ENCODE data around the gene ATP8B3.
"Not testable (repeated sequence)": the region's sequence is repeated elsewhere in the genome, so short reads cannot be mapped to it uniquely, and the experiment has no call there.

The ATP8B3 gene

DNA sequence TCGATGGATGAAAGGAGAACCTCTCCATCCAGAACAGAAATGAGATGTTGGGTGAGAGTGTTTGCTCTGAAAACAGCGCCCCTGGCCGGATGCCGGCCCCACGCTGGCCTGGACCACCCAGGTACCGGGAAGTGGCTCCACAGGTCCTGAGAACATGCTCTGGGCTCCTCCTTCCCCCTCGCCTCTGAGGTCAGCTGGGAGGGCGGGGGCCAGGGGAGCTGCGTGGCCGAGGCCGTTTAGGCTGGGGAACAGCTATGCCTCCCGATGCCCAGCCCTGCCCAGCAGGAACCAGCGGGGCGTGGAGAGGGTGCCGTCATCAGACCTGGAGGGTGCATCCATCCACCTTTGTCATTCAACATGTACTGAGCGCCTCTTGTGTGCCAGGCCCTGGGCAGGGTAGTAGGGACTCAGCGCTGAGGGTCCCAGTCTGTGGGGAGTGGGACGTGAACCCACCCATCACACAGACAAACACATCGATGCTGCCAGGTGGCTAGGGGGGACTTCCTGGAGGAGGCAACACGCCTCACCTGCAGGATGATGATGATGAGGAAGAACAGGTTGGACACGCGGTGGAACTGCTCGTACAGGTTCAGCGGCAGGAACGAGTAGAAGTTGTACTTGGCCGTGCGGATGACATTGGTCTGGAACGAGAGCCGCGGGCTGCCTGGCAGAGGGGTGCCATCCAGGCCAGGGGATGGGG is 4.2 kb downstream of the ATP8B3 start:
- no peak for TF ChIP-seq CTCF (IDR thresholded peaks at IDR 0.05; ENCODE audit: low read depth, low read length)
- H3K4me3 ChIP-seq (ENCODE audit: low read depth, low read length) = no peak overlapping the region

DNA sequence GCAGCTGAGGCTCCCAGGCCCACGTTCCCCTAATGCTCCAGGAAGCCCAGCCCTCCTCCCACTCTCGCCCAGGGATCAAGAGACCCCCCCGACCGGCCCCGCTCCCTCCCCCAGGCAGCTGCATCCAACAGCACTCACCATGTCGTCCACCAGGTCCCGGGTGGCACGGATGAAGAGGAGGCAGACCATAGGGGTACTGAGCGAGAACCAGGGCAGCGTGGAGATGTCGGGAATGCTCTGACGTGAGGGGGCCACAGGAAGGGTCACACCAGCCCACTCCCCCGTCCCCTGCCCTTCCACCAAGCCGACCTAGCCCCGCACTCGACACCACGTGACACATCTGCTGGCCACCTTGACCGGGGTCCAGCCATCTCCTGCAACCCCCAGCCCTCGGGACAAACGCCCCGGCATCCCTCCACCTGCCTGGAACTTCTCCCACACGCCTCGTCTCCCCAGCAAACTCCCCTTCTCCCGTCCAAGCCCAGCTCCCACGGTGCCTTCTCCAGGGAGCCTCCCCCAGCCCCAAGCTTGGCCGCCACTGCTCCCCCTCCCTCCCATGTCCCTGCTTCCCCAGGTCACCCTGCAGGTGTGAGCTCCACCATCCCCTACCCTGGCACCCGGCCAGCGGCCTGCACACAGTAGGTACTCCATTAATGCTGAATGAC is 4.9 kb downstream of the ATP8B3 start:
- TF ChIP-seq CTCF (IDR thresholded peaks at IDR 0.05; ENCODE audit: low read depth, low read length) = no peak

GRCh38 chr19:1806184-1807029 is 5.7 kb downstream of the ATP8B3 start:
- H3K4me3 ChIP-seq (ENCODE audit: low read depth, low read length) = no peak overlapping the region
- no peak for TF ChIP-seq CTCF (IDR thresholded peaks at IDR 0.05; ENCODE audit: low read depth, low read length)

More for the DNA sequence above, 4.9 kb downstream of the ATP8B3 start:
- H3K4me3 ChIP-seq (ENCODE audit: low read depth, low read length) = no peak overlapping the region

GRCh38 chr19:1805401-1806183 is 6.5 kb downstream of the ATP8B3 start:
- no peak overlapping the region for H3K4me3 ChIP-seq (ENCODE audit: low read depth, low read length)
- TF ChIP-seq CTCF (IDR thresholded peaks at IDR 0.05; ENCODE audit: low read depth, low read length) = no peak

DNA sequence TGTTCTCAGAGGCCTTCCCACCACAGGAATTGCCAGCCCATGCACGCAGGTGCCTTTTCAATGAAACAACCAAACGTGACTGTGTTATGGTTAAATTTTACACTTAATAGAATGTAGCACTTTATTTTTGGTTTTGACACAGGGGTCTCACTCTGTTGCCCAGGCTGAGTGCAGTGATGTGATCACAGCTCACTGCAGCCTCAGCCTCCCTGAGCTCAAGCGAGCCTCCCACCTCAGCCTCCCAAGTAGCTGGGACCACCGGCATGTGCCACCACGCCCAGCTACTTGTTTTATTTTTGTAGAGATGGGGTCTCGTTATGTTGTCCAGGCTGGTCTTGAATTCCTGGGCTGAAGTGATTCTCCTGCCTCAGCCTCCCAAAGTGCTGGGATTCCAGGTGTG is 7.2 kb downstream of the ATP8B3 start:
- no peak overlapping the region for H3K4me3 ChIP-seq (ENCODE audit: low read depth, low read length)
- no peak for TF ChIP-seq CTCF (IDR thresholded peaks at IDR 0.05; ENCODE audit: low read depth, low read length)

GRCh38 chr19:1799695-1800342 is 12.3 kb downstream of the ATP8B3 start:
- H3K4me3 ChIP-seq (ENCODE audit: low read depth, low read length) = no peak overlapping the region
- no peak for TF ChIP-seq CTCF (IDR thresholded peaks at IDR 0.05; ENCODE audit: low read depth, low read length)

DNA sequence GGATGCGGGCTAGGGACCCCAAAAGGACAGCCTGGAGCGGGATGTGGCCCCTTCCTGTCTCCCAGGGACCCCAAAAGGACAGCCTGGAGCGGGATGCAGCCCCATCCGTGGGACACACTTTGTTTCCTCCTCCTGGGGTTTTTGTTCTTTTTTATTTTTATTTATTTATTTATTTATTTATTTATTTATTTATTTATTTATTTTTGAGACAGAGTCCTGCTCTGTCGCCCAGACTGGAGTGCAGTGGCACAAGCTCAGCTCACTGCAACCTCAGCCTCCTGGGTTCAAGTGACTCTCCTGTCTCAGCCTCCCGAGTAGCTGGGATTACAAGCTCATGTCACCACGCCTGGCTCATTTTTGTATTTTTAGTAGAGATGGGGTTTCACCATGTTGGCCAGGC is 14.8 kb downstream of the ATP8B3 start:
- H3K4me3 ChIP-seq (ENCODE audit: low read depth, low read length) = not testable (repeated sequence)
